ENCODE results near the gene GCNA. TPM values are rescaled to one million over a fixed set of nuclear protein-coding genes. Genes with fewer than 3 reads are reported as not detected.
"Not testable (repeated sequence)": the region's sequence is repeated elsewhere in the genome, so short reads cannot be mapped to it uniquely, and the experiment has no call there.

GCNA gene
- total RNA-seq, 1 experiment from 2014 or later, result 3.0 TPM

GRCh38 chrX:71581210-71581609 lies 3.0 kb downstream of the GCNA start:
- intact Hi-C loops (cut with micrococcal nuclease; ENCODE audit: unreplicated experiment), result no loop called here
- no peak overlapping the region for H3K27ac ChIP-seq (ENCODE audit: low read depth, low read length, poor library complexity, severe bottlenecking)
- H3K9me3 ChIP-seq (ENCODE audit: low read depth, low read length, poor library complexity, severe bottlenecking), result no peaks in the 10 kb centered on the region
- no TSS peak for BruUV-seq (replicated peaks)
- H3K27me3 ChIP-seq (replicated peaks; ENCODE audit: insufficient read depth, low read depth, low read length, poor library complexity), result no peaks in the 10 kb centered on the region
- CTCF ChIA-PET, result no interaction called here
- TF ChIP-seq EZH2 (IDR thresholded peaks at IDR 0.05; ENCODE audit: borderline replicate concordance, low read depth, low read length, poor library complexity, severe bottlenecking) (no peak), CTCF (conservative IDR thresholded peaks at IDR 0.05; ENCODE audit: low read depth, low read length) (no peak)
- H3K4me3 ChIP-seq (ENCODE audit: low read depth, low read length, poor library complexity, severe bottlenecking), result no peak overlapping the region
- no peaks in the 10 kb centered on the region for H3K4me1 ChIP-seq (ENCODE audit: insufficient read depth, low read length, poor library complexity, severe bottlenecking)
- peaks cover 3% of the 10 kb centered on the region for H3K36me3 ChIP-seq (ENCODE audit: insufficient read depth, low read length, poor library complexity, severe bottlenecking)
- POLR2A ChIA-PET (ENCODE audit: low non-redundant PET), result no interaction called here
- no peak for DNase-seq (ENCODE audit: low spot score)

GRCh38 chrX:71586929-71587328 lies 8.7 kb downstream of the GCNA start:
- no peak for TF ChIP-seq EZH2 (IDR thresholded peaks at IDR 0.05; ENCODE audit: borderline replicate concordance, low read depth, low read length, poor library complexity, severe bottlenecking)
- TF ChIP-seq CTCF (conservative IDR thresholded peaks at IDR 0.05; ENCODE audit: low read depth, low read length), result no peak
- Histone ChIP-seq H3K27me3 (replicated peaks; ENCODE audit: insufficient read depth, low read depth, low read length, poor library complexity) (no peaks in the 10 kb centered on the region), H3K36me3 (ENCODE audit: insufficient read depth, low read length, poor library complexity, severe bottlenecking) (no peaks in the 10 kb centered on the region), H3K27ac (ENCODE audit: low read depth, low read length, poor library complexity, severe bottlenecking) (no peak overlapping the region), H3K4me3 (ENCODE audit: low read depth, low read length, poor library complexity, severe bottlenecking) (no peak overlapping the region), H3K9me3 (ENCODE audit: low read depth, low read length, poor library complexity, severe bottlenecking) (no peaks in the 10 kb centered on the region), H3K4me1 (ENCODE audit: insufficient read depth, low read length, poor library complexity, severe bottlenecking) (no peaks in the 10 kb centered on the region)
- BruUV-seq (replicated peaks), result no TSS peak
- POLR2A ChIA-PET (ENCODE audit: low non-redundant PET), result no interaction called here
- DNase-seq (ENCODE audit: low spot score), result no peak
- CTCF ChIA-PET, result interaction anchor here (0.7 kb wide), 1 partner anchor 52 kb away, joined by 4 read pairs; no protein-coding TSS in a partner anchor
- intact Hi-C loops (cut with micrococcal nuclease; ENCODE audit: unreplicated experiment), result no loop called here

GRCh38 chrX:71593210-71593609 lies 15.0 kb downstream of the GCNA start:
- H3K4me1 ChIP-seq (ENCODE audit: insufficient read depth, low read length, poor library complexity, severe bottlenecking); intact Hi-C loops (cut with micrococcal nuclease; ENCODE audit: unreplicated experiment); DNase-seq (ENCODE audit: low spot score); BruUV-seq (replicated peaks); H3K4me3 ChIP-seq (ENCODE audit: low read depth, low read length, poor library complexity, severe bottlenecking); H3K27ac ChIP-seq (ENCODE audit: low read depth, low read length, poor library complexity, severe bottlenecking); H3K9me3 ChIP-seq (ENCODE audit: low read depth, low read length, poor library complexity, severe bottlenecking); POLR2A ChIA-PET (ENCODE audit: low non-redundant PET); H3K36me3 ChIP-seq (ENCODE audit: insufficient read depth, low read length, poor library complexity, severe bottlenecking); H3K27me3 ChIP-seq (replicated peaks; ENCODE audit: insufficient read depth, low read depth, low read length, poor library complexity); CTCF ChIA-PET: not testable (repeated sequence)

DNA sequence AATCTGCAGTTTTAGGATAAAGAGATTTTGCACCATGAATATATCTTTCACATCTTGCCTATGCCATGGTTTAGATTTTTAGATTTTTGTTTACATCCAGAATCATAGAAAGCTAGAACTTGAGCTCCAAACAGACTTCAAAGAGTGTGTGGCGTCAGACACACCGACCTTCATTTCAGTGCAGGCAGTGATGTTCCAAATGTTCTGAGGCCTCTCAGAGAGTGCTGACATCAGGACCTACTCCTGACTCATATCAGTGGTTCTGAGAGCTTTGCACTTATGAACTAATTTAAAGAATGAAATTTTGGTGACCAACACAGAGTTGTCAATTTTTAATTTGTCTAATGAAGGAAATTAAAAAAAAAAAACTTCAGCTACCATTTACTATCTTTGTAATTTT lies 21.7 kb downstream of the GCNA start:
- CTCF ChIA-PET, result no interaction called here
- no peaks in the 10 kb centered on the region for H3K4me1 ChIP-seq (ENCODE audit: insufficient read depth, low read length, poor library complexity, severe bottlenecking)
- no peaks in the 10 kb centered on the region for H3K27me3 ChIP-seq (replicated peaks; ENCODE audit: insufficient read depth, low read depth, low read length, poor library complexity)
- POLR2A ChIA-PET (ENCODE audit: low non-redundant PET), result interaction anchor here (0.7 kb wide), 1 partner anchor 282 kb away, joined by 8 read pairs; no protein-coding TSS in a partner anchor
- no peak overlapping the region for H3K4me3 ChIP-seq (ENCODE audit: low read depth, low read length, poor library complexity, severe bottlenecking)
- TF ChIP-seq EZH2 (IDR thresholded peaks at IDR 0.05; ENCODE audit: borderline replicate concordance, low read depth, low read length, poor library complexity, severe bottlenecking), result no peak
- TF ChIP-seq CTCF (conservative IDR thresholded peaks at IDR 0.05; ENCODE audit: low read depth, low read length), result no peak
- no peak for DNase-seq (ENCODE audit: low spot score)
- no peak overlapping the region for H3K27ac ChIP-seq (ENCODE audit: low read depth, low read length, poor library complexity, severe bottlenecking)
- H3K9me3 ChIP-seq (ENCODE audit: low read depth, low read length, poor library complexity, severe bottlenecking), result no peaks in the 10 kb centered on the region
- H3K36me3 ChIP-seq (ENCODE audit: insufficient read depth, low read length, poor library complexity, severe bottlenecking), result no peaks in the 10 kb centered on the region
- intact Hi-C loops (cut with micrococcal nuclease; ENCODE audit: unreplicated experiment), result no loop called here
- no TSS peak for BruUV-seq (replicated peaks)

Data from A673 (cell line).